ENCODE measurements around the gene NKX2-4.

- TF ChIP-seq EP300 (conservative IDR thresholded peaks at IDR 0.05; ENCODE audit: poor library complexity, severe bottlenecking) (no peak), CTCF (IDR thresholded peaks at IDR 0.05; ENCODE audit: poor library complexity, severe bottlenecking) (no peak), RAD21 (conservative IDR thresholded peaks at IDR 0.05) (no peak), MXI1 (conservative IDR thresholded peaks at IDR 0.05; ENCODE audit: poor library complexity, severe bottlenecking) (no peak)
Observed at GRCh38 chr20:21358737-21359136, 38.6 kb downstream of the NKX2-4 start.
